Activated gamma-delta T cell (primary cell): ENCODE results near the gene SPDYE16.
A peak's percentile ranks its signal among the peaks of the same experiment; 100 is the strongest.
"Not testable (repeated sequence)": the region's sequence is repeated elsewhere in the genome, so short reads cannot be mapped to it uniquely, and the experiment has no call there.

Source experiments
- DNase-seq: peaks from one replicate; lab custom pipeline; 2025; lab: John Stamatoyannopoulos, UW

SPDYE16 gene

DNA sequence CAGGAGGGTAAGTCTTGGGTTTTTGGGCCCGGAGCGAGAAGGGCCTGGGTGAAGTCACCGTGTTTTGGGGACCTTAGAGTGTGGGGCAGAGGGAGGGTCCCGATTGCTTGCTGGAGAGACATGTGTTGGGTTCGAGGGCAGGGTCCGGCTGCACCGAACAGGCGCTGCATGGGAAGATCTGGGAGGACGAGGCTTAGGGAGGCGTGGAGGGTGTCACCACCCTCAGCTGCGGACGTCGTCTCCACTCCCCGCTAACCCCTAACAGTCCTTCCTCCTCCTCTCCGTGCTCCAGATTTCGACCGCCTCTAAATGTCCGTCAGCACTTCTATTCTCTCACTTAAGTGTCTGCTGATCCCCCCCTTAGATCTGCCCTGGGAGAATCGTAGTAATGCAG is 6.8 kb upstream of the SPDYE16 start:
- not testable (repeated sequence) for DNase-seq

DNA sequence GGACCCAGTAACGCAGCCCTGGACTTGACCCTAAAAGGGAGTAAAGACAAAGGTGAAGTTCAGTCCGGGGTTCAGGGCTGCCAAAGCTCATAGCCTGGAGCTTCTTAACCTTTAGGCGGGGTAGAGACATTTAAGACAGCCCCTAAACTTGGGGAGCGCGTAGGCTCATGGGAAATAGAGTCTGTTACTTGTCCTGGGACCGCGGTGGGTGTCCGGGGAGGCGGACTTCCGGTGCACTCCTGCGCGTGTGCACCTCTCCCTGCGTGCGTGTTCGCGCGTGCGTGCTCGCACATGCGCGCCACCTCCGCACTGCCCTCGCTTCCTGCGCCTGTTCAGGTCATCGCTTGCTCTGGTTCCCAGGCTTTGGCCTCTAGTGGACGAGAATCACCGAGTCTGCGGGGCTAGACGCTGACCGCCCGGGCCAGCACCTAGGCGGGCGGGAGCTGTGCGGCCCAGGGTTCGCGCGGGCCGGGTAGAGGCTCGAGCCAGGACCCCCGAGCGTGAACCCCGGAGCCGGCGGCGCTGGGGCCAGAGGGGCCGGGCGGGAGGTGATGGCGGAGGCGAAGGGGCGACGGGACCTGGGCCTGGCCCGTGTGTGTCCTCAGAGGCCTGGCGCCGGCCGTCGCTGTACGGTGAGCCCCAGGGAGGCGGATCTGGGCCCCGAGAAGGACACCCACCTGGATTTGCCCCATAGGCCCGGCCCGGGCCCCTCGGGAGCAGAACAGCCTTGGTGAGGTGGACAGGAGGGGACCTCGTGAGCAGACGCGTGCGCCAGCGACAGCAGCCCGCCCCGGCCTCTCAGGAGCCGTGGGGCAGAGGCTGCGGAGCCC is 6.1 kb upstream of the SPDYE16 start:
- DNase-seq: peak; percentile 65

DNA sequence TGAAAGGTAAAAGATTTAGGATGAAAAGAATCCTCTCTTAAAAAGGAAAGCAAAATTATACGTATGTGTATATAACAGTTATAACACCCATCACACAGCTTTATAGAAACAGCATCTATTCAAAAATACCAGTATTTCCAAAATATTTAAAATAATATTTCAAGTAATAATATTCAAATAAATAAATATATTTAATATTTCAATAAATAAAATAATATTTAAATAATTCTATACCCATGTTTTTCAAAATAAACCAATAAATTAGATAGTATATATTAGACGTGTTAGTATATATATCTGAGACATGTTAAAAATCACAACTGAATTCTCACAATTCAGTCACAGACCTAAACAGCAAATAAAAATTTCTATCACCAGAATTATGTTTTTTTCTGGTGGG is 11.5 kb downstream of the SPDYE16 start:
- not testable (repeated sequence) for DNase-seq

DNA sequence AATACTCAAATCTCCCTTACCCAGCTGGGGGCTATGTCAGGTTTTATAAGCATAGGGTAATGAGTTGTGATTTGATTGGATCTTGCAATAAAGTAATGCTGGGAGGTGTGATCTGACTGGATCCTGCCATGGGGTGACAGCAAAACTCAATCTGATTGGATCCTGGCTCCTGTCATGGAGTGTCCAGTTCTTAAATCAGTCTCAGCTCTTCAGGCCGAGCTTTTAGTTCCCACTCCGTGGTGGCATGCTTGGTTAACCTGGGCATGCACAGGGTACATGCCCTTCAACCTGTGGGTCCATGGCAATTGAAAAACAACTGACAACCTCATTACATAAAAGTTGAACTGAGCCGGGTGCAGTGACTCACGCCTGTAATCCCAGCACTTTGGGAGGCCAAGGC is 16.9 kb downstream of the SPDYE16 start:
- not testable (repeated sequence) for DNase-seq

DNA sequence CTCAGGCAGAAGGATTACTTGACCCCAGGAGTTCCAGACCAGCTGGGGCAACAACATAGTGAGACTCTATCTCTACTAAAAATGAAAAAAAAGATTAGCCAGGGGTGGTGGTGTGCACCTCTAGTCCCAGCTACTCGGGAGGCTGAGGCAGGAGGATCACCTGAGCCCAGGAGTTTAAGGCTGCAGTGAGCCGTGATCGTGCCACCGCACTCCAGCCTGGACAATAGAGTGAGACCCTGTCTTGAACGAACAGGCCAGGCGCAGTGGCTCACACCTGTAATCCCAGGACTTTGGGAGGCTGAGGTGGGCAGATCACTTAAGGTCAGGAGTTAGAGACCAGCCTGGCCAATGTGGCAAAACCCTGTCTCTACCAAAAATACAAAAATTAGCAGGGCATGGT is 26.2 kb downstream of the SPDYE16 start:
- DNase-seq: not testable (repeated sequence)

DNA sequence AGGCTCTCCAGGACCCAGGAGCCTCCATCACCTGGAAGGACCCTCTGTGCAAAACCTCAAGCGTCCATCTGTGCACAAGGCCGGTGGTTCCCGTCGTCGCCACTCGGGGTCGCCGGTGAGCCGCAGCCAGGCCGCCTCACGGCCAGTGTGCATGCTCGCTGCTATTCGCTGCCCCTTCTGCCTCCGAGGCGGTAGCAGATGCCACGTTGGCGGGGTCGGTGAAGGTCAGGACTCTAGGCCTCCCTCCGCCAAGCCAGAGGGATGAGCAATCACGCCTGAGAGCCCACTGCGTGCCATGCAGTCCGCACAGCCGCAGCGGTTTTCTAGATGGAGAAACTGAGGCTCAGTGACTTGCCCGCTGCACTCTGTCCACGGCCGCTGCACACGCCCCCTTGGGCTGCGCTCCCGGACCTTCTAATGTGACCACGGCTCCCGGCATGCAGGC is 27.1 kb downstream of the SPDYE16 start:
- peak; percentile 26 for DNase-seq

DNA sequence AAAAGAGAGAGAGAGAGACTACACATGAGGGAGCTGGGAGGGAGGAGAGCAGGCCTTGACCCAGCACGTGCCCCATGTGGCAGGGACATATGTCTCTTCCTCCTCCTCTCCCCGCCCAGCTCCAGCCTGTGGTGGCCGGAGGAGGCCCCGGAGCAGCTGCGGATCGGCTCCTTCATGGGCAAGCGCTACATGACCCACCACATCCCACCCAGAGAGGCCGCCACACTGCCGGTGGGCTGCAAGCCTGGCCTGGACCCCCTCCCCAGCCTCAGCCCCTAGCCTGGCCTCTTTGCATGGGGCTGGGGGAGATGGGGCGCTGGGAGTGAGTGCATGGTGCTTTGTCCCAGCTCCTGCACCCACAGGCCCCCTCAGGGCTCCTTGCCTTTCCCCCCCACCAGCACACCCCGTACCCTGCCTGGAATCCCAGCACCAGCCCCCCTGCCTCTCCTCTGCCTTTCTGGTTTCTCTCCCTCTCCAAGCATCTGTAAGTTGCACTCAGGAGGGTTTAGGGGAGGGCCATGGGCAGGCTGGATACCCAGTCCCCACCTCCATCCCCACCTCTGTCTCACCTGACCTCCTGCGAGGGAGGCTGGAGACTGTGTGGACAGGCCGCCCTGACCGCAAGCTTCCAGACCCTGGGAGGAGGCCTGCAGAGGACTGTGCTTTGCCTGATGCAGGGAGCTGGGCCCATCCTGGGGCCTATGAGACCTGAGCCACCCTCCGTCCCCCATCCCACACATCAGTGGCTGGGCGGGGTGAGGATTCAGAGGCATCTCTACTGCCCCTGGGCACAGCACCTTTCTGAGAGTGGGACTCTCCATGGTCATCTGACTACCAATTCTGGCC is 27.9 kb downstream of the SPDYE16 start:
- no peak for DNase-seq

DNA sequence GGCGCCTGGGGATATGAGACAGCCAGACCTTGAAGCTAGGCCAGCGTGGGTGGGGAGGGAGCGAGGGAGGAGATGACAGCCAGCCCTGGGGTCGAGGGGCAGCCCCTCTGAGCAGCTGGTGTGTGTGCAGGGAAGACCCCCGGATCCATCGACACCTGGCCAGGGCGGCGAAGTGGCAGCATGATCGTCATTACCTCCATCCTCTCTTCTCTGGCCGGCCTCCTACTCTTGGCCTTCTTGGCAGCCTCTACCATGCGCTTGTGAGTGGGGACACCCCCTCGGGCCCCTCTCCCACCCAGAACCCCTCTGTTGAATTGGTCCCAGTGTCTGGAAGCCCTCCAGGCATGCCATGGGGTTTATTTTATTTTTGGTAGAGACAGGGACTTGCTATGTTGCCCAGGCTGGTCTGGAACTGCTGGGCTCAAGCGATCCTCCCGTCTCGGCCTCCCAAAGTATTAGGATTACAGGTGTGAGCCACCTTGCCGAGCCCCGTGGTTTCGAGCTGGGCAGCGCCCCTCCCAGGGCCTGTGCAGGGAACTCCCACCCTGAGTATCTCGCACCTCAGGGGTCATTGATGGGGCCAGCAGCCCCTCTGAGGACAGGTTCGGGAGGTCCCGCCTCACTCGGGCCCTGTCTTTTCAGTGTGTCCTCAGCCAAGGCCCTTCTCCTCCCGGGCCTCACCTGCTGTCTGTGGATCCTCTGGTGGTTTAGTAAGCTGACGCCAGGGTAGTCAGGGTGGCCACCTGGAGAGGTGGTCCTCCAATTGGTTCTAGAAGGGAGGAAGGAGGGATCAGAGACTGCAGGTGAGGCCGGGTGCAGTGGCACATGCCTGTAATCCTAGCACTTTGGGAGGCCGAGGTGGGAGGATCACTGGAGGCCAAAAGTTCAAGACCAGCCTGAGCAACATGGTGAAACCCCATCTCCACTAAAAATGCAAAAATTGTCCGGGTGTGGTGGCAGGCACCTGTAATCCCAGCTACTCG is 29.0 kb downstream of the SPDYE16 start:
- no peak for DNase-seq

DNA sequence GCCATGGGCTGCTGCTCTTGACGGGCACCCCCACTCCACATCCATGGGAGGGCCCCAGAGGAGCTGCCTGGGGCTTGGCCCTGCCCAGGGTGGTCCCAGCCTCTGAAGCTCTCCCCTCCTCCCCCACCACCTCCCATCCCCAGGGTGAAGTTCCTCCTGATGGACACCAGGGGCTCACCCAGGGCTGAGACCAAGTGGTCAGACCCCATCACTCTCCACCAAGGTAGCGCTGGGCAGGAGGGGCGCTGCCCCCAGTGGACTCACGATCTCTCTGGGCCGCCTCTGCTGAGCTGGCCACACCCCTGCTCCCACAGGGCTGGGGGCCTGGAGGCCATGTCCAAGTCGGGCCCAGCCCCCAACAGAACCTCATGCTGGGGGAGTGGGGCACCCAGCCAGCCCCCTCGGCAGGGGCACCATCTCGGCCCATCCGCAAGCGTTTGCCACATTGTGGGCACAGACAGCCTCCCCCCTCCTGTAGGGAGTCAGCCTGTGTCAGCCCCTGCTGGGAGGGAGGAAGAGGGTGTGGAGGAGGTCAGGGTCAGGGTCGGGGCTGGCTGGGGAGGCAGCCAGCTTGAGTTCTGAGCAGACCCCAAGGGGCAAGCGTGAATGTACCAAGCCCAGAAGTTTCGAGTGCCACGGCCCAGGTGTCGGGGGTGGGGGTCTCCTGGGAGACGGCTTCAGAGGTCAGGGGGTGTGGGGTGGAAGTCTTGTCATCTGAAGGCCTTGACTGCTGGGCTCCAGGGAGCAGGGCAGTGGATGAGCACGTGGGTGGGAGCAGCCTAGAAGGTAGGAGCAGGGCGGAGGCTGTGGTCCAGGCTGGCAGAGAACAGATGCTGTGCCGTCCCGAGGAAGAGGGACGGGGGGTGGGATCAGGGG is 29.9 kb downstream of the SPDYE16 start:
- DNase-seq: no peak

DNA sequence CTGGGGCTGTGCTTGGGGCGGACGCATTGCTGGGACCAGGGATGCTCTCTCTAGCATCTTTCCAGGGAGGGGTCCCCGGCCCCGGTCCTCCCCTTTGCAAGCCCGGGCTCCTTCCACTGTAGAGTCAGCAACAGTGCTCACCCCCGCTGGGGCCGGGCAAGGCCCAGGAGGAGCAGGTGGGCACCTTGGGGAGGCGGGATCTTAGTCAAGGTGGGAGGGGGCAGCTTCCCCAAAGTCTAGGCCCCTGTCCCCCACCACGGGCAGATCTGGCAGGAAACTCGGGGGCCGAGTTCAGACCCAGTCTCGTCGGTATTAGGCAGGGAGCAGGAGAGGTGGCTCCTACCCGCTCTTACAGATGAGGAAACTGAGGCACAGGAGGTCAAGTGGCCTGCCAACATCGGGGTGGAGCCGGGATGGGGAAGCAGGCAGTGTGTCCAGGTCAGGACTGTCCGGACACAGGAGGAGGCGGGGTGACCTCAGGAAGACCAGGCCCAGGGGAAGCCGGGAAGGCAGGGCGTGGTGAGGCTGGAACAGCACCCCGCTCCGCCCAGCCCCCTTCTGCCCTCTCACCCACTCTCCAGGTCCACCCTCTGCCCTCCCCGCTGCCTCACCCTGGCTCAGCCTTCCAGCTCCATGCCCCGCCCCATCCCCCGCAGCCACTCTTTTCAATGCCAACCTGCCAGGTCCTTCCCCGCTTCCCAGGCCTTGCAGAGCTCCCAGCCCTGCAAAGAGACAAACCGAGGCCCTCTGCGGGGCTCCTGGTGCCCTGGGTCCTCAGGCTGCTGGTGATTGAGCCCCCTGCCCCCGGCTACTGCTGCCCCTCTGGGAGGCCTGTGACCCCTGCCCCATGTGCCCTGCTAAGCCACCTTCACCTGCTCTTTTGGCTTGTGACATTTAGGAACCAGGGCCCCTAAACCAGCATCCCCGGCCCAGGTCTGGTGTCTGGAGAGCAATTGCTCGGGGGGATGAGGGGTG is 30.9 kb downstream of the SPDYE16 start:
- not testable (repeated sequence) for DNase-seq

DNA sequence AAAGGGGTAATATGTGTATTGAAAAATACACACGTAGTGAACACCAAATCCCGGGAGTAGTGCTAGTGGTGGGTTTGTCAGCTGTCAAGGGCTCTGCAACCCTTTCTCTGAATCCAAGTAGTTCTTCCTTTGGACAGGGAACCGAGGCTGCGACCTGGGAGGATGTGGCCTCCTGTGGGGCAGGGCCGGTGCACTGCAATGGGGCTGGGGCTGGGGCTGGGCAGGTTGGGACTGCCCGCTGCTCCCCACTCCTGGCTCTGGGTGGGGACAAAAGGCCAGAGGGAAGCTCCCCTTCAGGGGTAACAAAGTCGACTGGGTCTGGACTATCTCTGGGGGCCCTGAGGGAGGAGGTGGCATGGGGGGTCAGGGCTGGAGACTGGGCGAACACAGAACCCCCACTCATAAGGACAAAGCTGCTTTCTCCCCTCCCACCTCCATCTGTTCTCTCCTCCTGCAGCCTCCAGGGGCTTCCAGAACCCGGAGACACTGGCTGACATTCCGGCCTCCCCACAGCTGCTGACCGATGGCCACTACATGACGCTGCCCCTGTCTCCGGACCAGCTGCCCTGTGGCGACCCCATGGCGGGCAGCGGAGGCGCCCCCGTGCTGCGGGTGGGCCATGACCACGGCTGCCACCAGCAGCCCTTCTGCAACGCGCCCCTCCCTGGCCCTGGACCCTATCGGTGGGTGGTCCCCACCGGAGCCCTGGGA is 31.7 kb downstream of the SPDYE16 start:
- not testable (repeated sequence) for DNase-seq

DNA sequence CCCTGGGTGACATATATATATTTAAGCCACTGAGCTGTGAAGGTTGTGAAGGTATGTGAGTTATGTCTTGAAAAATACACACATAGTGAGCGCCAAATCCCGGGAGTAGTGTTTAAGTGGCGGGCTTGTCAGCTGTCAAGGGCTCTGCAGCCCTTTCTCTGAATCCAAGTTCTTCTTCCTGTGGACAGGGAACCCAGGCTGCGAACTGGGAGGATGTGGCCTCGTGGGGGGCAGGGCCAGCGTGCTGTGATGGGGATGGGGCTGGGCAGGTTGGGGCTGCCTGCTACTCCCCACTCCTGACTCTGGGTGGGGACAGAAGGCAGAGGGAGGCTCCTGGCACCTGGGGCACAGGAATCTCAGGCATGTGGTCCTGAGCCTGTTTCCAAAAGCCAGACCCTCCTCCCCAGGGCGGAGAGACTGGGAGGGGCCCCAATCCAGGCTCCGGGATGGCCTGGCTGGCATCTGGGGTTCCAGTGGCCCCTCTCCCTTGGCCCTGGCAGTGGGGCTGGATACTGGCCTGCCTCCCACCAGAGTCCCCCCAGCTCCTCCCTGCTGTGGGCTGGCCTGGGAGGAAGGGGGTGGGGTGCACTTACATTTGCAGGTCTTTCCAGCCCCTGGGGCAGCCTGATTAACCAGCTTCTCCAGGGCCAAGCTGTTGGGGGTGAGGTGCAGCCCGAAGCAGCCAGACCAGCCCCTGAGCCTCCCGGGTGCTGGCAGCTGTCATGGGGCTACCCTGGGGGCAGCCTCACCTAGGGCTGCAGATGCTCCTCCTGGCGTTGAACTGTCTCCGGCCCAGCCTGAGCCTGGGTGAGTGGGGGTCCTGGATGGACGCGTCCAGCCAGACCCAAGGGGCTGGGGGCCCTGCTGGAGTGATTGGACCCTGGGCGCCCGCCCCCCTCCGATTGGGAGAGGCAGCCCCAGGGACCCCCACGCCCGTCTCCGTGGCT is 32.9 kb downstream of the SPDYE16 start, which contains the start of gene UPK3B:
Gene UPK3B, plus strand, starts transcription at position 622 of the 947 bp plus-strand sequence. Its CDS starts 101 bp downstream, at position 723.
- DNase-seq: no peak

DNA sequence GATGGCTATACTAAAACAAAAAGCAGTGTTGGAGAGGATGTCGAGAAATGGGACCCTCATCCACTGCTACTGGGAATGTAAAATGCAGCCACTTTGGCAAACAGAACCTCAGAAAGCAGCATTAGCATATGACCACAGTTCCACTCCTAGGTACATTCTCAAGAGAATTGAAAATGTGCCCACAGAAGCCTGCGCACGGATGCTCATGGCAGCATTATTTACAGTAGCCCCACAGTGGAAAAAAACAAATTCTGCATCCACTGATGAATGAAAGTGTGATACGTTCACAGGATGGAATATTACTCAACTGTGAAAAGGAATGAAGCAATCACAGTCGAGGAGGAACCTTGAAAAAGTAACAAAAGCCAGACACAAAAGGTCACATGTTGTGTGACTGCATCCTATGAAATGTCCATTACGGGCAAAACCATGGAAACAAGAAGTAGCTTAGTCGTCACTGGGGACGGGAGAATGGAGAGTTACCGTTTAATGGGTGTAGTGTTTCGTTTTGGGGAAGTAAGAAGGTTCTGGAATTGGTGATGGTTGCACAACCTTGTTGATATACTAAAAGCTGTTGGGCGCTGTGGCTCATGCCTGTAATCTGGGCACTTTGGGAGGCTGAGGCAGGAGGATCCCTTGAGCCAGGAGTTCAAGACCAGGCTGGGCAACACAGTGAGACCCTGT is 35.2 kb downstream of the SPDYE16 start:
- no peak for DNase-seq

DNA sequence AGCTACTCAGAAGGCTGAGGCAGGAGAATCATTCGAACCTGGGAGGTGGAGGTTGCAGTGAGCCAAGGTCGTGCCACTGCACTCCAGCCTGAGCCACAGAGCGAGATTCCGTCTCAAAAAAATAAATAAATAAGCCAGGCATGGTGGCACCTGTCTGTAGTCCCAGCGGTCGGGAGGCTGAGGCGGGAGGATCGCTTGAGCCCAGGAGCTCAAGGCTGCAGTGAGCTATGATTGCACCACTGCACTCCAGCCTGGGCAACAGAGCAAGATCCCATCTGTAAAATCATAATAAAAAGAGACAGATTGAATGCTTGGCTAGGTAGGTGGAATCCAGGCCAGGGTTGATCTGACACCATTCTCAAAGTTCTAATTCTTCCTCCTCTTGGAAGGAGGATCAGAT is 36.5 kb downstream of the SPDYE16 start:
- DNase-seq: not testable (repeated sequence)

DNA sequence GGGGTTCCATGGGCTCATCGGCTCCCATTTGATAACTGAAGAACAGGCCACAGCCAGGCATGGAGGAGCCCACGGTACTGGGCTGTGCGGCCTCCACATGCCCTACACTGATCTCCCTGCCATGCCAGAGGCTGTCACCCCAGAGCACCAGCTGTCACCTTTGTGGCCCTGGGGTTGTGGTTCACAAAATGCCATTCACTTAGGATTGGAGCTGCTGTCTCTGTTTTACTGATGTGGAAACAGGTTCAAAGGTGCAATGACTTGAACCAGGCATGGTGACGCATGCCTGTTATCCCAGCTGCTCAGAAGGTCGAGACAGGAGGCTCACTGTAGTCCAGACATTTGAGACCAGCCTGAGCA is 37.0 kb downstream of the SPDYE16 start:
- no peak for DNase-seq

DNA sequence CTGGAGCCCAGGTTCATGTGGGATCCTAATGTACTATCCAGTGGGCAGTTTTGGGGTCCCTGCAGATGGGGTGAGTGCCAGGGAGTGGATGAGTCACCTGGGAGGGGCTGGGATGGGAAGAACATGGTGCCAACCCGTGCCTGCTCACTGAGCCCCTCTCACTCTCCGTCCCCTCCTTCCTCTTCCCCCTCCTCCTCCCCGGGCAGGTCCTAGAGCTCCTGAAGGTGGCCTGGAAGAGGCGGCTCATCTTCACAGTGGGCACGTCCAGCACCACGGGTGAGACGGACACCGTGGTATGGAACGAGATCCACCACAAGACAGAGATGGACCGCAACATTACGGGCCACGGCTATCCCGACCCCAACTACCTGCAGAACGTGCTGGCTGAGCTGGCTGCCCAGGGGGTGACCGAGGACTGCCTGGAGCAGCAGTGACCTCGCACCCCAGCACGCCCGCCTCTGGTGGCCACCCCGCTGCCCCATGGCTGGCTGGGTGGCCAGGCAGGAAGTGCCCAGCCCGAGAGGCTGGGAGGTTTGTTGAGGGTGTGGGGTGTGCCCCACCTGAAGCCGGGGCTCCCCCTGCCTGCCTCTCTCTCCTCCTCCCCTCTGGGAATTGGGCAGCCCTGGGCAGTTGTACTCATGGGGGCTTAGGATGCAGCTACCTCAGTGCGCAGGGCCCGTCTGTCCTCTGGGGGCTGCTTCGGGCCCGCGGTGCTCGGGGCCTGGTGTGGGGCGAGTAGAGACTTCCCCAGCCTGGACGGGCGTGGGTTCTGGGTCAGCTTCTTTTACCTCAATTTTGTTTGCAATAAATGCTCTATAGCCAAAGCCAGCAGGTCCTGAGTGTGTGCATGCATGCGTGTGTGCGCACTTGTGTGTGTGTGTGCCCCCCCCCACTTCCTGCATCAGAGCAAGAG is 37.7 kb downstream of the SPDYE16 start:
- no peak for DNase-seq
